AG08395 (cell line): ENCODE results near the gene KBTBD13.
"Not testable (repeated sequence)": the region's sequence is repeated elsewhere in the genome, so short reads cannot be mapped to it uniquely, and the experiment has no call there.

Experiments
- DNase-seq: peaks from one replicate; pipeline ENCODE4 v3.0.0; 2012; ENCODE audit warnings: mixed read lengths, low spot score

KBTBD13 gene

DNA sequence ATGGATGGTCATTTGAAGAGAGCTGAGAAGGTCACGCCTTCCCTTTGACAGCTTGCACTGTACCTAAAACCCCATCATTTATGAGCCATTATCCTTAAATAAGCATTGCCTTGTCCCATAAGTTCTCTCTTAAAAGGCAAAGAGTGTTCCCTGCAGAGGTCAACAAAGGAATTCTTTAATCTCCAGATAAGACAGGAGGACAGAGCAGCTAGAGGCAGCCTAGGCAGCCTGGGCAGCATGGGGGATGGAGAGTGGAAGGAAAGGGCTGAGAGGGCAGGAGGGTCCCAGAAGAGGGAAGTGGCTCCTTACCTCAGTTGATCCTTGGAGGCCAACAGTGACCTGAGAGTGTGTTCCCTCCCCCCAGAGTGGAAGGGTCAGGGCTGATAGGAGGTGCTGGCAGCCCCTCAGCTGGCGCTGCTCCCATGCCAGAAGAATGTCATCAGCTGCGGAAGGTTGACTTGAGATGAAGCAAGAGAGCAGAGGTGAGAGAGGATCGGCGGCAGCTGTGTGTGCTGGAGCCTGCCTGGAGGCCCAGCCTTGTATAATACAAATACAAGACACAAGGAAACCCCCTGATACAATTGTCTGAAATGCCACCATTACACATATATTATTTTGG lies 12.8 kb downstream of the KBTBD13 start:
- no peak for DNase-seq

DNA sequence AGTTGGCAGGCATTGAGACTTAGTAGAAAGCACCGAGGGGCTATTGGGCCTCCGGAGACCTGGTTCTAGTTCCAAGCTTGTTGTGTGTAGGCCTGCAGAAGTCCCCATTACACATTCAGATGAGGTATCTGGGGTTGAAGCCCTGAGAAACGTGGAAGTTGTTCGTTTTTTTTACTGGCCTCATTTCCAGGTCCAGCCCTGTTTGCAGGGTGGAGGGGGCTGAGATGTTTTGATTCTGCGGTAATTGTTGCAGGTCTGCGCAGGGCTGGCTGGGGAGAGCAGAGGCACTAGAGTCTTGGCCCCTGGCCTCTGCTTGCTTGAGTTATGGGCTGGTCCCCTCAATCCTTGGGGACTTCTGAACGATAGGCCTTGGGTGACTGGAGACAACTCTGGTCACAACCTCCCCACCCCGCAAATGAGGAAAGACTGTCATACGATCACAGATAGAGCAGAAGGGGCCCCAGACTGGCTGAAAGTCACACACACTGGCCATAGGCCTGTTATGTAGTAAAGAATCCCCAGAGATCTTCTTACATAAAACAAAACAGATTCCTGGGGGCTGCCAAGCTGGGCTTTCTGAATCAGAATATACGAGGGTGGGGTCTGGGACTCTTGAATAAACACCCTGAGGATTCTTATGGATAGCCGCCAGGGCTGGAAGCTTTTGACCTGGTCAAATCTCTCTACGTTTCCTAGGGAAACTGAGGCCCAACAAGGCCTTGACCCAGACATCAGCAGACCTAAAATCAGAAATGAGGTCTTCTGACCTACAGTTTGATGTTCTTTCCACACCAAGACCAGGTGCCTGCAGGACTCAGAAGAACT lies 15.6 kb downstream of the KBTBD13 start:
- no peak for DNase-seq

DNA sequence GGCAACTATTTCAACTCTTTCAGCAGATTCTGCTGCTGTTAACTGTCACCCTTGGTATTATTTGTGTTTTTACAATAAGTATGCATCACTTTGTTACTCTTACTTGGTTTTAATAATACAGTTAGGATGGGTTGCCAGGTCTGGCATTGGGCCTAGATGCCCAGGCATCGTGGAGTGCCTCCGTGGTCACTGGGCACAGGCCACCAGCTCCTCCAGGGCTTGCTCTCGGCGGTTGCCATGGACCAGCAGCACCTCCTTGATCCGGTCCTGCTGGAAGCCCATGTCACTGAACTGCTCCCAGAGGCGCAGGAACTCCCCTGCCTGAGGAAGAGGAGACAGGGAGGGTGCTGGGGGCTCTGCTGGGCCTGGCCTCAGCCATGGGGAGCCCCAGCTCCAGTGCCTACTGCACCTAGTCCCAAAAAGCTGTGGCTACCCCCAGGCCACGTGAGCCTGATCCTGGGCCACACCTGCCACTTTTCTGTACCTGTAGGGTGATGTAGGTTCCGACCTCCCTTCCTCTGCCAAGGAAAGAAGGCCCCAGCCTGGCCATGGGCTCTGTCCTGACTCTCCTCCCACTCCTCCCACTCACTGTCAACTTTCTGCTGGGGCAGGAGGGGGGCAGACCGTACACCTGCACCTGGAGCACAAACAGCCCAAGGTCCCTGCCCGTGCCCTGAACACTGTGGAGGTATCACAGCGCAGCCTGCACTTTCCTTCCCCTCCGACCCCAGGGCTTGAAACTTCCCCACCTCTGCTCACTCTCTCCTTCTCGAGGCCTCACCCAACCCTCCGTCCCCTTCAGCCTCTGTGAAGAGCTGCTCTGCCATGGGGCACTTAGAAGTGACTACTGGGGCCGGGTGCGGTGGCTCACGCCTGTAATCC lies 16.6 kb downstream of the KBTBD13 start:
- DNase-seq = no peak

DNA sequence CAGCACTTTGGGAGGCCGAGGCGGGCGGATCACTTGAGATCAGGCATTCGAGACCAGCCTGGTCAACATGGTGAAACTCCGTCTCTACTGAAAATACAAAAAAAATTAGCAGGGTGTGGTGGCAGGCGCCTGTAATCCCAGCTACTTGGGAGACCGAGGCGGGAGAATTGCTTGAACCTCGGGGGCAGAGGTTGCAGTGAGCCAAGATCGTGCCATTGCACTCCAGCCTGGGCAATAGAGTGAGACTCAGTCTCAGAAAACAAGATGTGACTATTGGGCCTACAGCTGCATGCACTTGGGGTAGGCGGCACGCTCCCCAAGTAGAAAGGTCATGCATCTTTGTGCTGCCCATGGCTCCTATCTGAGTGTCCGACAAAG lies 17.2 kb downstream of the KBTBD13 start:
- DNase-seq = not testable (repeated sequence)

DNA sequence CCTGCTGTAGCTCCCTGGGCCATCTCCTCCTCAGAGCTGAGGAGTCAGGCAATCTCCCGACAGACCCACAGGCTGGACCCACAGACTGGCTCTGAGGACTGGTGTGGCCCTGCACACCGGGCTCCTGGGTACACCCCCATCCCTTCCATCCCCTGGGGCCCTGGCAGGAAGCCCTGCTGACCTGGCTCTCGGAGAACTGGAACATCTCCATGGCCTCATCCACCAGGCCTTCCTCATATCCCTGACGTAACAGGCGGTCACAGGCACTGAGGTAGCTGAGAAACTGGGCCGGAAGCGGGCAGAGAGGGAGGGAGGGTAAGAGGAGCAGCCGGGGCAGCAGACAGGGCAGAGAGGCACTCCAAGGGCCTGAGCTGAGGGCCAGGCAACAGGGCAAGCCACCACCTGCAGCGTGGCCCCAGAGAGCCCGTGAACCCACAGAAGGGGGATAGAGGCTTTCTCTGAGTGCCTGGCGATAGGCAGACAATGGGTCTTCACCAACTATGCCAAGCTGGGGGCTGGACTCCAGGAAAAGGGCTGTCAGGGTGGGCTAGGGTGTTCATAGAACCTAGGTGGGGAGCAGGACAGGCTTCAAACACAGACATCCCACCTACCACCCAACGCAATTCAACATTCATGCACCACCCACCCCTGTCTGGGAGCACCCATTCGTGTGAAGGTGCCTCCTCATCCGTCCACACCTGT lies 17.9 kb downstream of the KBTBD13 start:
- no peak for DNase-seq

DNA sequence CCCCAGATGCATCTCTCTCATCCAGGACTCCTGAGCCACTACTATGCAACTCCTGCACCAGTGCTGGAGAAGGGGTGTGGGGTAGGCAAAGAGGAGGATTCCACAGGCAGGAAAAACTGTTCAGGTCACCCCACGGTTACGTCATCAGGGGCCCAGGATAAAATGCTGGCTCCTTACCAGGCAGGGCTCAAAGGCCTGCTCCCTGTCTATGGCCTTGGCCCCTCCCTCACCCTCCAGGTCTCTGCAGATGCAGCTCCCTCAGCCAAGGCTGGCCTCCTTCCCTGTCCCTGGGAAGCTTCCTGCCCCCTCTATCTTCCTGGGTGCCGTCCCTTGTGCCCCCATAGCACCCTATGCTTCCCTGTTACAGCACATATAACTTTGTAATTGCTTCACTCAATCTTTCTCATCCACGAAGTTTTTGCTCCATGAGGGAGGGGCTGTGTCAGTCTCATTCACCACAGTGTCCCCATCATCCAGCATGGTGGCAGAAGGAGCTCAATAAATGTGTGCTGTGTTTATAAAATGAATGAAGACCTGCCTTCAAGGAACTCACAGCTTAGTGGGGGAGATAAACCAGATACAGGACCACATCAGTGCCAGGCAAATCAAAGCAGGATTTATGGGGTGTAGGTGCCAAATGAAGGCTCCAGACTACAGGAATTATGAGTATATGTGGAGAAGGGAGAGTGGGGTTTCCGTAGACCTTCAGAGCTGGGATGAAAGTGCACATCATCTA lies 18.6 kb downstream of the KBTBD13 start:
- DNase-seq = no peak

DNA sequence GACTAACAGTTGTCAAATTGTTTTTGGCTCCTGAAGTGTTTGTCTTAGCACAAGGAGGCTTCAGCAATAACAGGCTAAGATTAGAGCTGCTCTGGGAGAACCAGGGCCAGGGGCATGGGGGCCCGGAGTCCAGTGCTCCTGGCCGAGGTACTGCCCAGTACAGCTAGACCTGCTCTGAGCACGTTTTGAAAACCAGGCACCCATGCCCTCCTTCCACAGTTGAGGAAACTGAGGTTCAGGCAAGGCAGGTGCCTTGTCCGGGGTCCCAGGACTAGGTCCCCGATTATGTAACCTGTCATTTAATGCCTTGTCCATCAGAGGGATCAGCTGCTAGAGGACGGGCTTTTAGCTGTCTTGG lies 19.2 kb downstream of the KBTBD13 start:
- no peak for DNase-seq

DNA sequence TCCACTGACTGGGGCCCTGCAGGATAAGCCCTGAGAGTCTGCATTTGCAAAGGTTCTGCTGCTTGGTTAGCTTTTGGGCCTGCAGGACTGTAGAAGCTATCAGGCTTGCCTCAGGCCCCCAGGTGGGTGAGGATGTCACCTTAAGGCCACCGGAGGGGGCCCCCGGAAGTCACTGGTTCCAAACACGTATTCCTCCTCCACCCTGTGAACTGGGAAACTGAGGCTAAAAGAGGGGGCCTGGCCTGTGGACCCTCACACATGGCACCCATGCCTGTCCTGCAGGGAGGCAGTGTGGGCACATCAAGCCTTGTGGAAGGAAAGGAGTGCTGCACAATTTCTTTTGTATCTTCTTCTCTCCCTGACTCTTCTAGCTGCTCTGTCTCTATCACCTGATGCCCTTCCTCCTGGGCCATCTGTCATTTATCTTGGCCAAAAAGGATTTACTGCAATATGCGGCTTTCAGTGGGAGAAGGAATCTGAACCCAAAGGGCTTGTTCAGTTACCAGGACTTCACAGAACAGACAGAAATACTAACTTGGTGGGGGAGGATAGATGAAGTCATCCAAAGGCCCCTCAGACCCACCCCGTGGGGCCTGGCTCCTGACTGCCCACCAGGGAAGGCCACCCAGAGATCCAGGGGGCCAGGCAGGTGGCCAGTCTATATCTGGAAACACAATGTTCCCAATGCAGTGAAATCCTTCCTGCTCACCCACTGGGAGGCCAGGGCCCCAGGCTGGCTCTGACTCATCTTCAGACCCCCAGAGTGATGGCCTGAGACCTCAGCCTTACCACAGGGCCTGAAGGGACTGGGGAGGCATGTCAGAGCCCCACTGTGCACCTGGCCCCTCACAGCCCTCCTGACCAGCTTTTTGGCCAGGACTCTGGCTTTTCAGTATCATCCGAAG lies 20.2 kb downstream of the KBTBD13 start:
- no peak for DNase-seq

DNA sequence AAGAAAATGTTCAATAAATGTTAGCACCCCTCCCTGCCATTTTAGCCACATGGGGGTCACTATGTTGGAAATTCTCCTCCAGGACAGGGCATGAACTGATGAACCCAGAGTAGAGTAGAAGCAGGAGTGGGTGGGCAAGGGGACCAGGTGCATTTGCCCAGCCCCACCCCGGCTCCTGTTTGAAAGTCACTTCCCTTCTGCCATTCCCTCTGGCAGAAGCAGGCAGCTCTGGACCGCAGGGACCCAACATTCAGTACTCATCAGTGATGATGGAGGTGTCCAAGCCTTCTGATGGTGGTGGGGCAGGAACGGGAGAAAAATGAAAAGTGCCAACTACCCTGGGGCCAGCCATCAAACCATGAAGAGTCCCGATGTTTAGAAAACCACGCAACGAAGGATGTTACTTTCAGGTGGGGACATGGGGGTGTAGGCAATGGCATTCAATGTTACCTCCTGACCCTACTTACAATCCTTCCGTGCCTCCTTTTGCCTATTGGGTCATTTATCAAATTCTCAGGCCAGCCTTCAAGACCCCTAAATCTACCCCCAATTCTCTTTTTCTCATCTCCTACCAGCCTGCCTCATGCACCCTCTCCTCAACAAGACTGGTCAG lies 21.2 kb downstream of the KBTBD13 start:
- no peak for DNase-seq

DNA sequence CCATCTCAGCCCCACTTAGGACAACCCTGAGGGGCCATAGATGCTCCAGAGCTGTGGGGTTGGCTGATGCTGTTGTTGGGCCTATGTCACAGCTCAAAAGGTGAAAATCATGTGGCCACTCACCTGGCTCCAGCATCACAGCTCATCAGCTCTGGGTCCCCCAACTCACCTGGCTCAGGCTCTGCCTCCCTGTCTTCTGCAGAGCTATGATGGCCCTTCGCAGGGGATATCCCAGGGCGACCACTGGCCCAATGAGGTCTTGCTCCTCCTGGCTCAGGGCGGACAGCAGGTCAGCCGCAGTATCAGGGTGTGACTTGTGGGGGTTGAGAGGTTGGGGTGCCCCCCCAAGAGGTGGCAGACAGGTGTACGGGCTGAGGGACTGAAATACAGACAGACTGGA lies 22.8 kb downstream of the KBTBD13 start:
- DNase-seq = no peak

DNA sequence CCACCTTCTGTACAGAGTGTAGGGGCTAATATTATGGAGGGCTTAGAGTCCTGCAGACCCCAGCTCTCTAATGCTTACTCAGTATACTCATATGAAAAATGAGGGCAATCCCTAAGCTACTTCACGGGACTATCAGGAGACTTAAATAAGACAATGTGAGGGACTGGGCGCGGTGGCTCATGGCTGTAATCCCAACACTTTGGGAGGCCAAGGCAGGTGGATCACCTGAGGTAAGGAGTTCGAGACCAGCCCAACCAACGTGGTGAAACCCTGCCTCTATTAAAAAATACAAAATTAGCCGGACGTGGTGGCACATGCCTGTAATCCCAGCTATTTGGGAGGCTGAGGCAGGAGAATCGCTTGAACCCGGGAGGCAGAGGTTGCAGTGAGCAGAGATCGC lies 23.3 kb downstream of the KBTBD13 start:
- not testable (repeated sequence) for DNase-seq

DNA sequence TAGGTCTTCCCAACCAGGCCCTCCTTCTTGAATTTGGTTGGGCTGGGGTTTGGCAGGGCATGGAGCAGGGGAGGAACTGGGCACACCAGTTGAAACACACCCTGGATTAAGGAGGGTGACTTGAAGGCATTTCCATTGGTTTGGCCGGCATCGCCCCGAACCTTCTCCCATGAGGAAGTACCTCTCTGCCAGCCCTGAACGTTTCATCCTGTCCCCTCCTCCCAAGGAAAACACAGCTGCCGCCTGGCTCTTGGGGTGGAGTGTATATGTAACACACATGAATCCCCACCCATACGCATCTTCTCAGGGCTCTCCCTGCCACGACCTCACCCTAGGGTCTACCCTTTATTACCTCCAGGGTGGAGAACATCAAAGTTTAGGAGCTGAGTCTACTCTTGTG lies 23.9 kb downstream of the KBTBD13 start:
- DNase-seq = no peak

DNA sequence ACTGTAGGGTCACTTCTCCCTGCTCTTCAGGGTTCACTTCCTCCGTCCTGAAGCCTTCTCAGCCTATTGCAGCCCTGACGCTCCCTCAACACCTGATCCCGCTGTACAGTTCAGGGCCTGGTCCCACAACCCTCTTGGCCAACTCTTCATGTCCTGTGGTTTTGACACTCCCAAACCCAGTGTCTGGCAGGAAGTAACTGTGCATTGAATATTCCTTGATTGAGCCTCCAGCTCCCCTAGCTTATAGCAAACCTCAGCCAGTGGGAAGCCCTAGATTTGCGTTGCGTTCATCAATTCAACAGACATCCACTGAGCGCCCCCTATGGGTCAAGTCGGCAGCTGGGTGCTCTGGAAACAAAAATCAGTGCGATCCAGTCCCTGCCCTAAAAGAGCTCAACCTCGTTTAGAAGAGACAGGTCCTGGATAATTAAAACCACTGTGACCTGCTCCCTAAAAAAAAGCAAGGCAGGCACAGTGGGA lies 24.9 kb downstream of the KBTBD13 start:
- DNase-seq = peak; percentile 67

DNA sequence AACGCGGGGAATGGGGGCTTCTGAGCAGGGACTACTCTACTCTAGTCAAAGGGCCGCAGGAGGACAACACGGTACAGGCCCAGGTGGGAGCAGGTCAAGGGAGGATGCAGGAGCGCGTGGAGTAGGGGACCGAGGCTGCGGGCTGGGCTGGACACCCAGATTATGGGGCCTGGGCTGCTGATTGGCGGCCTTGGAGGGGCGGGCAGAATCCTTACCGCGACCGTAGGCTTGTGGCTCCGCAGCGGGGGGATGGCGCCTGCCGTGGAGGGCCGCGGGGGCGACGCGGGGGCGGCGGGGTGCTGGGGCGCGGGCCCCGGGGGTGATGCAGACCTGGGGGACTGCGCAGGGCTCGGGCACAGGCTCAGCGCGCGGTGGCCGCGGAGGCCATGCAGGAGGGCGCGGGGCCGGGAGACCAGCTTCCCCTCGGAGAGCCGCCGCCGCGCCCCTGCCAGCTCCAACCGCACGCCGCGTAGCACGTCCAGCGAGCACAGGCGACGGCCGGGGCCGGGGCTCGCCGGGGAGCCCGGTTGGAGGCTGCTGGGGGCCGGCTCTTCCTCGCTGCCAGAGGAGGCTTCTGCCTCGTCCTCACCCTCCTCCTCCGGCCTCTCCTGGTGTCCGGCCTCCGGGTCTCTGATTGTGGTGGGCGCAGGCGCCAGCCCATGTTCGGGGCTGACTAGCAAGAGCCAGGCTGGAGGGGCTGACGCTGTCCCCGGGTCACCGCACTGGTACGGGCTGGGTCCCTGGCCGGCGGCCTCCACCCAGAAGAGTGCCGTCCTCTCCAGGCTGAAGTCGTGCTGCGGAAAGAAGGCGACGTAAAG lies 25.6 kb downstream of the KBTBD13 start:
- DNase-seq = no peak

DNA sequence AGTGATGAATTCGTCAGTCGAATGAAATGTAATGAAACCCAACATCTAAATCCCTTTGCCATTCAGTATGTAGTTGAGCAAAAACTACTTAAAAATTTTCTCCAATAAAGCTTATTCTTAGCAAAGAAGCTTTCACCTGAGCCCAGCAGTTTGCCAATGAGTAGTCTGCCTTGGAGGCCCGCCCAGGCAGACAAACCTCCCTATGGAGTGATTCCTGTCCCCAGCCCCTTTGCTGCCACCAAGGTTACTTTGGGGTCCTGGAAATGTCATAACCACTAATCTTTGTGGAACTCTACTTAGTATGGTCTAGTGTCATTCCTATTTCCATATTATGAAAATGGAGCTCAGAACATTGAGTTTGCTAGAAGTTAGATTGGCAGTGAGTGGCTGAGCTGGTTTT lies 26.4 kb downstream of the KBTBD13 start:
- no peak for DNase-seq

DNA sequence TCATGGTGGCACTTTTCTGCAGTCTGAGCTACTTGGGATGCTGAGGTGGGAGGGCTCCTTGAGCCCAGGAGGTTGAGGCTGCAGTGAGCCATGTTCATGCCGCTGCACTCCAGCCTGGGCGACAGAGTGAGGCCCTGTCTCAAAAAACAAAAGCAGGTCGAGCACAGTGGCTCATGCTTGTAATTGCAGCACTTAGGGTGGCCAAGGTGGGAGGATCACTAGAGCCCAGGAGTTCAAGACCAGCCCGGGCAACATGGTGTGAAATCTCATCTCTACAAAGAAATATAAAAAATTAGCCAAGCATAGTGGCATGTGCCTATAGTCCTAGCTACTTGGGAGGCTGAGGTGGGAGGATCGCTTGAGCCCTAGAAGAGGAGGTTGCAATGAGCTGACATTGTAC lies 28.5 kb downstream of the KBTBD13 start:
- no peak for DNase-seq

DNA sequence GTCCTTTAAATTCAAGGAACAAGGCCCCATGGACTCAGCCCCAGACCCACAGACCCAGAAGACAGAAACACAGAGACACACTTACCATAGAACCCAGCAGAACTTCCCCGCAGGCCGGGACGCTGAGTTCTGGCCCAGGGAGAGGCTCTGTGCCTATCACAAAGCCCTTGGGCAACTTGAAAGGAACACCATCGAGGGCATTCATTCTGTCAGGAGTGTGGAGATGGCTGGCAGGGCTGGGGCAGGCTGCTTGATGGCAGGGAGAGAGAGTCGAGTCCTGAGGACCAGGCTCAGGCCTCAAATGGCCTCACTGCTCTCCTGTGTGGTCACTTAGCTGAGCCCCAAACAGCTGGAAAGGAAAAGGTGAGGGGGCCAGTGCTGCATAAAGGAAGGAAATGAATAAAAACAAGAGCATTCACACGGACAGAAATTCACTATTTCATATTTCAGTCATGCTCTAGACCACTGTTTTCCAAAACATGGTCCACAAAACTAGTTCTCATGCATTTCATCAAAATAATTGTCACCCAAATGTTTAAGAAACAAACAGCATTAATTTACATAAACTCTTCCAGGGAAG lies 29.6 kb downstream of the KBTBD13 start:
- no peak for DNase-seq

DNA sequence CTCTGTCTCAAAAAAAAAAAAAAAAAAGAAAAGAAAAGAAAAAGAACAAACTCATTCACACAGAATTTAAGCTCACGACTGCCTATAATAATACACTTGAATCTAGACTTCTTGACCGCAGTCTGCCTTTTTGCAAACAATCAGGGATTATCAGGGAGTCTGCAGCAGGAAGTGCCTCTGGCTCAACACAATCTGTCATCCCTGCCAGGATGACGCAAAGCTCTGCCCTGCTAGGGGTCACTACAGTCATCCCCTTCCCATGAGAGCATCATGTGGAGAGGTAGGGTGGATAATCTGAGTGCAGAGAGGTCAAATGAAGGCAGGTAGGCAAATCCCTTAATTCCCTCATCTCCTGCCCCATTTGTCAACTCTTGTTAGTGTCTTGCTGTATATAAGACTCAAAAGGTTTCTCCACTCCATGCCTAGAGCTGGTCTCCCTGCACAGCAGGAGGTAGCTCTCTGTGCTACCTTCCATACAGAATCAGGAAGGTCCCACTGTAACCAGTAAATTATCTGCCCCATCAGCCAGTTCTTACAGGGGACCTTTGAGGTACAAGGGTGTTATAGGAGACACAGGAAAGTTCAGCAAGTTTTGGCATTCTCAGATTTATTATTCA lies 34.2 kb downstream of the KBTBD13 start:
- no peak for DNase-seq
